Neural cell (in vitro differentiated cells): Measurements from ENCODE around the gene AGR2. TPM values are rescaled to one million over a fixed set of nuclear protein-coding genes. Genes with fewer than 3 reads are reported as not detected.

ENCODE experiments used
- H2AFZ ChIP-seq: fragments of 200-600, 300-800 bp; sonication (generic), shearing (Covaris generic); 2 replicates; pipeline ENCODE4 v1.6.0; 2014; ENCODE audit warnings: low read depth, mild to moderate bottlenecking, antibody characterized with exemption, low read length, moderate library complexity
- H3F3A ChIP-seq: fragments of 200-600 bp; shearing (Covaris generic); 2 replicates; pipeline ENCODE4 v1.6.1; 2016; ENCODE audit warnings: mild to moderate bottlenecking, moderate library complexity, mixed read lengths, antibody characterized with exemption, low read length; ENCODE audit not compliant: insufficient read depth, poor library complexity, severe bottlenecking
- H3K27ac ChIP-seq: fragments of 200-600, 300-800 bp; sonication (generic), shearing (Covaris generic); 2 replicates; pipeline ENCODE4 v1.5.1; 2014; ENCODE audit warnings: mild to moderate bottlenecking, low read length, moderate library complexity
- H3K27me3 ChIP-seq: fragments of 300-800, 200-600 bp; sonication (generic), shearing (Covaris generic); 2 replicates; pipeline ENCODE4 v1.6.0; 2014; ENCODE audit warnings: mild to moderate bottlenecking, low read depth, low read length, moderate library complexity; ENCODE audit not compliant: insufficient read depth
- H3K36me3 ChIP-seq: fragments of 300-800, 200-600 bp; sonication (generic), shearing (Covaris generic); 2 replicates; pipeline ENCODE4 v1.5.1; 2014; ENCODE audit warnings: mild to moderate bottlenecking, antibody characterized with exemption, low read length, moderate library complexity; ENCODE audit not compliant: insufficient read depth
- H3K4me2 ChIP-seq: fragments of 300-800, 200-600 bp; sonication (generic), shearing (Covaris generic); 2 replicates; pipeline ENCODE4 v1.6.0; 2014; ENCODE audit warnings: mild to moderate bottlenecking, low read length
- H3K4me3 ChIP-seq: fragments of 300-800, 200-600 bp; sonication (generic), shearing (Covaris generic); 2 replicates; pipeline ENCODE4 v1.5.1; 2014; ENCODE audit warnings: mild to moderate bottlenecking, low read length, moderate library complexity
- H3K79me2 ChIP-seq: fragments of 200-600 bp; shearing (Covaris generic); replicated peaks from 2 replicates; pipeline ENCODE4 v1.6.0; 2014; ENCODE audit warnings: mild to moderate bottlenecking, low read length, moderate library complexity; ENCODE audit not compliant: insufficient read depth
- H3K9ac ChIP-seq: fragments of 300-800, 200-600 bp; sonication (generic), shearing (Covaris generic); 2 replicates; pipeline ENCODE4 v1.6.1; 2016; ENCODE audit warnings: mild to moderate bottlenecking, low read length, mixed read lengths
- H3K9me2 ChIP-seq: fragments of 200-600 bp; shearing (Covaris generic); 2 replicates; pipeline ENCODE4 v1.6.1; 2016; ENCODE audit warnings: mild to moderate bottlenecking, low read length, mixed read lengths; ENCODE audit not compliant: insufficient read depth
- H3K9me3 ChIP-seq: fragments of 200-600, 300-800 bp; sonication (generic), shearing (Covaris generic); 2 replicates; pipeline ENCODE4 v1.6.1; 2016; ENCODE audit warnings: mild to moderate bottlenecking, mixed run types, low read length, moderate library complexity, mixed read lengths
- H4K20me1 ChIP-seq: fragments of 200-600 bp; shearing (Covaris generic); 2 replicates; pipeline ENCODE4 v1.6.1; 2016; ENCODE audit warnings: mild to moderate bottlenecking, mixed run types; ENCODE audit not compliant: insufficient read depth
- CTCF ChIP-seq: fragments of 450-650 bp; IDR thresholded peaks from 2 replicates; pipeline ENCODE4 v1.5.1; 2014; ENCODE audit warnings: antibody characterized with exemption, mild to moderate bottlenecking, moderate library complexity; ENCODE audit not compliant: poor library complexity, severe bottlenecking
- EP300 ChIP-seq: fragments of 450-650 bp; conservative IDR thresholded peaks from 2 replicates; pipeline ENCODE4 v1.6.1; 2014; ENCODE audit warnings: antibody characterized with exemption, mild to moderate bottlenecking, moderate library complexity; ENCODE audit not compliant: poor library complexity, severe bottlenecking
- EZH2 ChIP-seq: fragments of 200-600, 300-800 bp; shearing (Covaris generic), sonication (generic); IDR thresholded peaks from 2 replicates; pipeline ENCODE4 v1.6.1; 2014; ENCODE audit warnings: antibody characterized with exemption, low read length, borderline replicate concordance, mild to moderate bottlenecking; ENCODE audit not compliant: insufficient read depth, poor library complexity, severe bottlenecking
- MXI1 ChIP-seq: fragments of 450-650 bp; conservative IDR thresholded peaks from 2 replicates; pipeline ENCODE4 v1.6.1; 2014; ENCODE audit warnings: antibody characterized with exemption, mild to moderate bottlenecking; ENCODE audit not compliant: poor library complexity, severe bottlenecking
- POLR2AphosphoS5 ChIP-seq: IDR thresholded peaks from 2 replicates; pipeline ENCODE4 v1.6.1; 2012
- RAD21 ChIP-seq: fragments of 450-650 bp; conservative IDR thresholded peaks from 2 replicates; pipeline ENCODE4 v1.6.1; 2014; ENCODE audit warnings: antibody characterized with exemption, mild to moderate bottlenecking, moderate library complexity
- REST ChIP-seq: IDR thresholded peaks from 2 replicates; pipeline ENCODE4 v1.6.1; 2012; ENCODE audit warnings: borderline replicate concordance
- SMC3 ChIP-seq: fragments of 450-650 bp; conservative IDR thresholded peaks from 2 replicates; pipeline ENCODE4 v1.6.1; 2014; ENCODE audit warnings: antibody characterized with exemption, mild to moderate bottlenecking, moderate library complexity; ENCODE audit not compliant: poor library complexity
- TAF1 ChIP-seq: IDR thresholded peaks from 2 replicates; pipeline ENCODE4 v1.6.1; 2012; ENCODE audit warnings: low read depth
- polyA plus RNA-seq: library from polyadenylated mRNA; depleted of rRNA; stranded (reverse); fragments of >200 nt; gene quantifications from 2 replicates; pipeline ENCODE4 v1.2.3, GENCODE V29; 2014

Gene AGR2
- polyA plus RNA-seq, 1 donor from 2014 or later: not detected

- no peak overlapping the region for H2AFZ ChIP-seq
- TF ChIP-seq TAF1 (no peak), SMC3 (no peak), EP300 (no peak), POLR2AphosphoS5 (no peak), EZH2 (no peak), RAD21 (no peak), CTCF (no peak), MXI1 (no peak), REST (no peak)
- peaks cover 78% of the 10 kb centered on the region for H3K79me2 ChIP-seq
- H3K4me2 ChIP-seq: no peak overlapping the region
- H3K4me3 ChIP-seq: no peak overlapping the region
- no peaks in the 10 kb centered on the region for H3K27me3 ChIP-seq
- no peak overlapping the region for H3K9ac ChIP-seq
- H3F3A ChIP-seq: no peaks in the 10 kb centered on the region
- no peak overlapping the region for H3K27ac ChIP-seq
- H3K36me3 ChIP-seq: no peaks in the 10 kb centered on the region
- no peaks in the 10 kb centered on the region for H3K9me2 ChIP-seq
- H4K20me1 ChIP-seq: no peaks in the 10 kb centered on the region
- H3K9me3 ChIP-seq: no peaks in the 10 kb centered on the region
These were observed 42.6 kb downstream of the AGR2 start for GRCh38 chr7:16762177-16762576.

- Histone ChIP-seq H3K9ac (no peak overlapping the region), H2AFZ (no peak overlapping the region), H4K20me1 (no peaks in the 10 kb centered on the region), H3K36me3 (no peaks in the 10 kb centered on the region), H3K9me2 (no peaks in the 10 kb centered on the region), H3K4me2 (no peak overlapping the region), H3K27ac (no peak overlapping the region), H3K79me2 (peaks cover 83% of the 10 kb centered on the region), H3K27me3 (no peaks in the 10 kb centered on the region), H3K9me3 (no peaks in the 10 kb centered on the region), H3K4me3 (no peak overlapping the region), H3F3A (no peaks in the 10 kb centered on the region)
- no peak for TF ChIP-seq EZH2
- no peak for TF ChIP-seq RAD21
- TF ChIP-seq EP300: no peak
- no peak for TF ChIP-seq MXI1
- TF ChIP-seq POLR2AphosphoS5: no peak
- TF ChIP-seq REST: no peak
- TF ChIP-seq SMC3: no peak
These were observed 45.0 kb downstream of the AGR2 start for GRCh38 chr7:16759840-16760239.
